Neural cell (in vitro differentiated cells): ENCODE data around the gene ABCA13. TPM values are rescaled to one million over a fixed set of nuclear protein-coding genes. Genes with fewer than 3 reads are reported as not detected.

Source experiments
- H2AFZ ChIP-seq: fragments of 200-600, 300-800 bp; sonication (generic), shearing (Covaris generic); 2 replicates; pipeline ENCODE4 v1.6.0; 2014; ENCODE audit warnings: low read depth, mild to moderate bottlenecking, antibody characterized with exemption, low read length, moderate library complexity
- H3F3A ChIP-seq: fragments of 200-600 bp; shearing (Covaris generic); 2 replicates; pipeline ENCODE4 v1.6.1; 2016; ENCODE audit warnings: mild to moderate bottlenecking, moderate library complexity, mixed read lengths, antibody characterized with exemption, low read length; ENCODE audit not compliant: insufficient read depth, poor library complexity, severe bottlenecking
- H3K27ac ChIP-seq: fragments of 200-600, 300-800 bp; sonication (generic), shearing (Covaris generic); 2 replicates; pipeline ENCODE4 v1.5.1; 2014; ENCODE audit warnings: mild to moderate bottlenecking, low read length, moderate library complexity
- H3K27me3 ChIP-seq: fragments of 300-800, 200-600 bp; sonication (generic), shearing (Covaris generic); 2 replicates; pipeline ENCODE4 v1.6.0; 2014; ENCODE audit warnings: mild to moderate bottlenecking, low read depth, low read length, moderate library complexity; ENCODE audit not compliant: insufficient read depth
- H3K36me3 ChIP-seq: fragments of 300-800, 200-600 bp; sonication (generic), shearing (Covaris generic); 2 replicates; pipeline ENCODE4 v1.5.1; 2014; ENCODE audit warnings: mild to moderate bottlenecking, antibody characterized with exemption, low read length, moderate library complexity; ENCODE audit not compliant: insufficient read depth
- H3K4me2 ChIP-seq: fragments of 300-800, 200-600 bp; sonication (generic), shearing (Covaris generic); 2 replicates; pipeline ENCODE4 v1.6.0; 2014; ENCODE audit warnings: mild to moderate bottlenecking, low read length
- H3K4me3 ChIP-seq: fragments of 300-800, 200-600 bp; sonication (generic), shearing (Covaris generic); 2 replicates; pipeline ENCODE4 v1.5.1; 2014; ENCODE audit warnings: mild to moderate bottlenecking, low read length, moderate library complexity
- H3K79me2 ChIP-seq: fragments of 200-600 bp; shearing (Covaris generic); replicated peaks from 2 replicates; pipeline ENCODE4 v1.6.0; 2014; ENCODE audit warnings: mild to moderate bottlenecking, low read length, moderate library complexity; ENCODE audit not compliant: insufficient read depth
- H3K9ac ChIP-seq: fragments of 300-800, 200-600 bp; sonication (generic), shearing (Covaris generic); 2 replicates; pipeline ENCODE4 v1.6.1; 2016; ENCODE audit warnings: mild to moderate bottlenecking, low read length, mixed read lengths
- H3K9me2 ChIP-seq: fragments of 200-600 bp; shearing (Covaris generic); 2 replicates; pipeline ENCODE4 v1.6.1; 2016; ENCODE audit warnings: mild to moderate bottlenecking, low read length, mixed read lengths; ENCODE audit not compliant: insufficient read depth
- H3K9me3 ChIP-seq: fragments of 200-600, 300-800 bp; sonication (generic), shearing (Covaris generic); 2 replicates; pipeline ENCODE4 v1.6.1; 2016; ENCODE audit warnings: mild to moderate bottlenecking, mixed run types, low read length, moderate library complexity, mixed read lengths
- H4K20me1 ChIP-seq: fragments of 200-600 bp; shearing (Covaris generic); 2 replicates; pipeline ENCODE4 v1.6.1; 2016; ENCODE audit warnings: mild to moderate bottlenecking, mixed run types; ENCODE audit not compliant: insufficient read depth
- CTCF ChIP-seq: fragments of 450-650 bp; IDR thresholded peaks from 2 replicates; pipeline ENCODE4 v1.5.1; 2014; ENCODE audit warnings: antibody characterized with exemption, mild to moderate bottlenecking, moderate library complexity; ENCODE audit not compliant: poor library complexity, severe bottlenecking
- EP300 ChIP-seq: fragments of 450-650 bp; conservative IDR thresholded peaks from 2 replicates; pipeline ENCODE4 v1.6.1; 2014; ENCODE audit warnings: antibody characterized with exemption, mild to moderate bottlenecking, moderate library complexity; ENCODE audit not compliant: poor library complexity, severe bottlenecking
- EZH2 ChIP-seq: fragments of 200-600, 300-800 bp; shearing (Covaris generic), sonication (generic); IDR thresholded peaks from 2 replicates; pipeline ENCODE4 v1.6.1; 2014; ENCODE audit warnings: antibody characterized with exemption, low read length, borderline replicate concordance, mild to moderate bottlenecking; ENCODE audit not compliant: insufficient read depth, poor library complexity, severe bottlenecking
- MXI1 ChIP-seq: fragments of 450-650 bp; conservative IDR thresholded peaks from 2 replicates; pipeline ENCODE4 v1.6.1; 2014; ENCODE audit warnings: antibody characterized with exemption, mild to moderate bottlenecking; ENCODE audit not compliant: poor library complexity, severe bottlenecking
- POLR2AphosphoS5 ChIP-seq: IDR thresholded peaks from 2 replicates; pipeline ENCODE4 v1.6.1; 2012
- RAD21 ChIP-seq: fragments of 450-650 bp; conservative IDR thresholded peaks from 2 replicates; pipeline ENCODE4 v1.6.1; 2014; ENCODE audit warnings: antibody characterized with exemption, mild to moderate bottlenecking, moderate library complexity
- REST ChIP-seq: IDR thresholded peaks from 2 replicates; pipeline ENCODE4 v1.6.1; 2012; ENCODE audit warnings: borderline replicate concordance
- SMC3 ChIP-seq: fragments of 450-650 bp; conservative IDR thresholded peaks from 2 replicates; pipeline ENCODE4 v1.6.1; 2014; ENCODE audit warnings: antibody characterized with exemption, mild to moderate bottlenecking, moderate library complexity; ENCODE audit not compliant: poor library complexity
- TAF1 ChIP-seq: IDR thresholded peaks from 2 replicates; pipeline ENCODE4 v1.6.1; 2012; ENCODE audit warnings: low read depth
- polyA plus RNA-seq: library from polyadenylated mRNA; depleted of rRNA; stranded (reverse); fragments of >200 nt; gene quantifications from 2 replicates; pipeline ENCODE4 v1.2.3, GENCODE V29; 2014

Gene ABCA13
- polyA plus RNA-seq, 1 donor from 2014 or later: 0.20 TPM

GRCh38 chr7:48307041-48307714 is 135.9 kb downstream of the ABCA13 start:
- TF ChIP-seq CTCF (no peak), TAF1 (no peak), EP300 (no peak)
- Histone ChIP-seq H3K4me3 (no peak overlapping the region), H3K4me2 (no peak overlapping the region), H3K27me3 (no peaks in the 10 kb centered on the region), H4K20me1 (no peaks in the 10 kb centered on the region), H3K36me3 (no peaks in the 10 kb centered on the region), H3K9ac (no peak overlapping the region), H3K27ac (no peak overlapping the region), H3F3A (no peaks in the 10 kb centered on the region), H2AFZ (no peak overlapping the region), H3K9me3 (no peaks in the 10 kb centered on the region), H3K9me2 (no peaks in the 10 kb centered on the region), H3K79me2 (no peaks in the 10 kb centered on the region)

GRCh38 chr7:48309720-48310119 is 138.5 kb downstream of the ABCA13 start:
- Histone ChIP-seq H3K27ac (no peak overlapping the region), H3K79me2 (no peaks in the 10 kb centered on the region), H3K9me2 (no peaks in the 10 kb centered on the region), H3K27me3 (no peaks in the 10 kb centered on the region), H3K9me3 (no peaks in the 10 kb centered on the region), H3K9ac (no peak overlapping the region), H3K36me3 (no peaks in the 10 kb centered on the region), H3K4me2 (no peak overlapping the region), H3F3A (no peaks in the 10 kb centered on the region), H3K4me3 (no peak overlapping the region), H2AFZ (no peak overlapping the region), H4K20me1 (no peaks in the 10 kb centered on the region)
- TF ChIP-seq REST: no peak
- TF ChIP-seq TAF1: no peak
- TF ChIP-seq POLR2AphosphoS5: no peak
- TF ChIP-seq SMC3: no peak
- TF ChIP-seq CTCF: no peak
- TF ChIP-seq MXI1: no peak
- TF ChIP-seq EZH2: no peak
- TF ChIP-seq RAD21: no peak
